Erythroblast (primary cell): Measurements from ENCODE around the gene DNHD1.

ENCODE experiments used
- GATA1 ChIP-seq: IDR thresholded peaks from 2 replicates; pipeline ENCODE4 v1.6.1; 2011; ENCODE audit warnings: low read depth, mild to moderate bottlenecking, control low read depth, low read length, moderate library complexity
- POLR2A ChIP-seq: IDR thresholded peaks from 2 replicates; pipeline ENCODE4 v1.6.1; 2011; ENCODE audit warnings: mild to moderate bottlenecking, low read length

GRCh38 chr11:6594142-6594768 is 97.2 kb downstream of the DNHD1 start:
- no peak for TF ChIP-seq POLR2A
- no peak for TF ChIP-seq GATA1
